Ishikawa (cell line): ENCODE data around the gene BHLHE41.
A peak's percentile ranks its signal among the peaks of the same experiment; 100 is the strongest.

ENCODE experiments used
- CEBPB ChIP-seq: IDR thresholded peaks from 2 replicates; pipeline ENCODE4 v1.6.1; 2012
- CREB1 ChIP-seq: IDR thresholded peaks from 2 replicates; pipeline ENCODE4 v1.6.1; 2012; ENCODE audit warnings: low read depth
- EGR1 ChIP-seq: IDR thresholded peaks from 2 replicates; pipeline ENCODE4 v1.6.1; 2012
- EP300 ChIP-seq: IDR thresholded peaks from 2 replicates; pipeline ENCODE4 v1.6.1; 2012; ENCODE audit warnings: borderline replicate concordance
- FOXM1 ChIP-seq: IDR thresholded peaks from 2 replicates; pipeline ENCODE4 v1.6.1; 2012; ENCODE audit warnings: low read depth, borderline replicate concordance
- NFIC ChIP-seq: IDR thresholded peaks from 2 replicates; pipeline ENCODE4 v1.6.1; 2012
- RAD21 ChIP-seq: IDR thresholded peaks from 2 replicates; pipeline ENCODE4 v1.6.1; 2012; ENCODE audit warnings: low read depth
- TAF1 ChIP-seq: IDR thresholded peaks from 2 replicates; pipeline ENCODE4 v1.6.1; 2012; ENCODE audit warnings: low read depth, mild to moderate bottlenecking
- TCF12 ChIP-seq: IDR thresholded peaks from 2 replicates; pipeline ENCODE4 v1.6.1; 2012; ENCODE audit warnings: low read depth
- TEAD4 ChIP-seq: IDR thresholded peaks from 2 replicates; pipeline ENCODE4 v1.6.1; 2012
- YY1 ChIP-seq: IDR thresholded peaks from 2 replicates; pipeline ENCODE4 v1.6.1; 2012; ENCODE audit warnings: low read depth
- ZBTB7A ChIP-seq: IDR thresholded peaks from 2 replicates; pipeline ENCODE4 v1.6.1; 2012; ENCODE audit warnings: low read depth
- TF ChIP-seq, protein P1 (sequence below): IDR thresholded peaks from 2 replicates; pipeline ENCODE4 v1.6.1; 2012
- TF ChIP-seq, protein P2 (sequence below): IDR thresholded peaks from 2 replicates; pipeline ENCODE4 v1.6.1; 2012; ENCODE audit warnings: low read depth, mild to moderate bottlenecking
- TF ChIP-seq, protein P3 (sequence below): IDR thresholded peaks from 2 replicates; pipeline ENCODE4 v1.6.1; 2012

The BHLHE41 gene

DNA sequence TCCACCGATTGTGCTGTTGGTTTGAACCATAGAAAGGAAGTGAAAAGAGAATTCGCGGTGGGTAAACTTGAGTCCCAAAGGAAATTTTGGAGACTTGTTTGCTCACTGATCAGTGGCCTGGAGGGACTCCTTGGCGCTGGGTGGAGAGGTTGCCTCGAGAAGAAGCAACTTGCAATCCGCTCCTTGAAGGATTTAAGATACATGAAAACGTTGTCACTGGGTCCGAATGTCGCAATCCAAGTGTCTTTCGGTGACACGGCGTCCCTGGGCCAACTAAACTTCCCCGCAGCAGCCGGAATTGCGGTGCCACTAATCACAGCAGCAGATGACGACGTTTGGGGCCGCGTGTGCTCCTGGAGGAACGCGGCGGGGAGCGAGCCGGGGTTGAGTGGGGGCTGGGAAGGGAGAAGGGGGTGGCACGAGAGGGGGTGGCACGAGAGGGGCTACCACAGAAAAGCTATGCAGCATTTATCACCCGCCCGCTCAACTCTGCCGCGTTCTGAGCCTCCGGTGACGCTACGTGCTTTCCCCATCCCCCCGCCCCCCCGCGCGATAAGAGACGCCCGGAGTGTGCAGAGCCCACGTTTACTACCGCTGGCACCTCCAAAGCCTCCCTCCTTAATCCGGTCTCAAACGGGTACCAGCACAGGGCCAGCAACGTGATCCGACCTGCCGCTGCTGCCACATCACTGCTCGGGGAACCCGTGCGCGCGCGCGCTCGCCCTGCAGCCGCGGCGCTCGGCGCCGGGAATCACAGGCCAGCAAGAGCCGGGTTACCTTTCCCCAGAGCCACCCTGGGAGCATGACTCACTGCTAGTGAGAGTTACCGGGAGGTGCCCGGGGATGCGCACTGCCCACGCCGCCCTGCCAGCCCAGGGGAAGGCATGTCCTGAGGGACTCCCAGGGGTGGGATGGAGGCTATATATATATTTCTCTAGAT is 833 bp upstream of the BHLHE41 start:
- TF ChIP-seq FOXM1 (no peak), TEAD4 (0 out of 2 replicates have a peak, but pooled peaks have one; percentile 14), EGR1 (peak; percentile 48; the same call in 1 of the 2 replicates), TCF12 (no peak), NFIC (peak; percentile 12; the same call in 1 of the 2 replicates), YY1 (no peak), CEBPB (peak; percentile 85), TAF1 (no peak), EP300 (no peak), ZBTB7A (no peak), RAD21 (0 out of 2 replicates have a peak, but pooled peaks have one; percentile 1), CREB1 (no peak)
- TF ChIP-seq, protein P1, sequence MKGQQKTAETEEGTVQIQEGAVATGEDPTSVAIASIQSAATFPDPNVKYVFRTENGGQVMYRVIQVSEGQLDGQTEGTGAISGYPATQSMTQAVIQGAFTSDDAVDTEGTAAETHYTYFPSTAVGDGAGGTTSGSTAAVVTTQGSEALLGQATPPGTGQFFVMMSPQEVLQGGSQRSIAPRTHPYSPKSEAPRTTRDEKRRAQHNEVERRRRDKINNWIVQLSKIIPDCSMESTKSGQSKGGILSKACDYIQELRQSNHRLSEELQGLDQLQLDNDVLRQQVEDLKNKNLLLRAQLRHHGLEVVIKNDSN, result peak; percentile 24; the same call in 1 of the 2 replicates
- TF ChIP-seq, protein P2, sequence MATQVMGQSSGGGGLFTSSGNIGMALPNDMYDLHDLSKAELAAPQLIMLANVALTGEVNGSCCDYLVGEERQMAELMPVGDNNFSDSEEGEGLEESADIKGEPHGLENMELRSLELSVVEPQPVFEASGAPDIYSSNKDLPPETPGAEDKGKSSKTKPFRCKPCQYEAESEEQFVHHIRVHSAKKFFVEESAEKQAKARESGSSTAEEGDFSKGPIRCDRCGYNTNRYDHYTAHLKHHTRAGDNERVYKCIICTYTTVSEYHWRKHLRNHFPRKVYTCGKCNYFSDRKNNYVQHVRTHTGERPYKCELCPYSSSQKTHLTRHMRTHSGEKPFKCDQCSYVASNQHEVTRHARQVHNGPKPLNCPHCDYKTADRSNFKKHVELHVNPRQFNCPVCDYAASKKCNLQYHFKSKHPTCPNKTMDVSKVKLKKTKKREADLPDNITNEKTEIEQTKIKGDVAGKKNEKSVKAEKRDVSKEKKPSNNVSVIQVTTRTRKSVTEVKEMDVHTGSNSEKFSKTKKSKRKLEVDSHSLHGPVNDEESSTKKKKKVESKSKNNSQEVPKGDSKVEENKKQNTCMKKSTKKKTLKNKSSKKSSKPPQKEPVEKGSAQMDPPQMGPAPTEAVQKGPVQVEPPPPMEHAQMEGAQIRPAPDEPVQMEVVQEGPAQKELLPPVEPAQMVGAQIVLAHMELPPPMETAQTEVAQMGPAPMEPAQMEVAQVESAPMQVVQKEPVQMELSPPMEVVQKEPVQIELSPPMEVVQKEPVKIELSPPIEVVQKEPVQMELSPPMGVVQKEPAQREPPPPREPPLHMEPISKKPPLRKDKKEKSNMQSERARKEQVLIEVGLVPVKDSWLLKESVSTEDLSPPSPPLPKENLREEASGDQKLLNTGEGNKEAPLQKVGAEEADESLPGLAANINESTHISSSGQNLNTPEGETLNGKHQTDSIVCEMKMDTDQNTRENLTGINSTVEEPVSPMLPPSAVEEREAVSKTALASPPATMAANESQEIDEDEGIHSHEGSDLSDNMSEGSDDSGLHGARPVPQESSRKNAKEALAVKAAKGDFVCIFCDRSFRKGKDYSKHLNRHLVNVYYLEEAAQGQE, result no peak
- TF ChIP-seq, protein P3, sequence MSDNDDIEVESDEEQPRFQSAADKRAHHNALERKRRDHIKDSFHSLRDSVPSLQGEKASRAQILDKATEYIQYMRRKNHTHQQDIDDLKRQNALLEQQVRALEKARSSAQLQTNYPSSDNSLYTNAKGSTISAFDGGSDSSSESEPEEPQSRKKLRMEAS, result peak; percentile 37; the same call in 1 of the 2 replicates

DNA sequence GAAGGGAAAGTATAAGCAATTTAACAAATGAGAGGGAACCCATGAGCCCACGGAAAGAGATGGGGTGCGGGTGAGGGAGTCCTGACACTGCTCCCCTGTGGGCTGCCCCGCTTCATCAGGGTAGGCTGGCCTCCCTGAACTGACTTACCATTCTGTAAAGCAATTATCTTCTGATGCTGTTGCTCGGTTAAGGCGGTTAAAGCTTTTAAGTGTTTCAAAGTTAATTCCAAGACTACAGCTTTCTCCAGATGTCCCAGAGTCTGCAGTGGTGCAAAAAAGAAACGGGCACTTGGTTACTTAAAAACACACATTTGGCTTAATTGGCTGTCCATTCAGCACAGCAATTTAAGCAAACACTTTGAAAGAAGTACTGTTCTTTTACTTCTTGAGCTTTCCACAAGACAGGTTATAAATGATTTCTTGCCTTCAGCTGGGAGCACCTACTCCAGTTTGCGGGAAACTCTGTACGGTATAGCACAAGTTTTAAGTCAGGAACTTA is 1.3 kb downstream of the BHLHE41 start:
- no peak for TF ChIP-seq RAD21
- TF ChIP-seq, protein P2, result no peak
- TF ChIP-seq, protein P1, result no peak
- TF ChIP-seq TEAD4, result no peak
- TF ChIP-seq, protein P3, result no peak
- no peak for TF ChIP-seq TAF1
- TF ChIP-seq CEBPB, result no peak
- TF ChIP-seq EP300, result no peak
- no peak for TF ChIP-seq YY1
- no peak for TF ChIP-seq FOXM1
- TF ChIP-seq EGR1, result no peak
- TF ChIP-seq CREB1, result no peak
- TF ChIP-seq ZBTB7A, result no peak
- TF ChIP-seq NFIC, result no peak
- TF ChIP-seq TCF12, result no peak

DNA sequence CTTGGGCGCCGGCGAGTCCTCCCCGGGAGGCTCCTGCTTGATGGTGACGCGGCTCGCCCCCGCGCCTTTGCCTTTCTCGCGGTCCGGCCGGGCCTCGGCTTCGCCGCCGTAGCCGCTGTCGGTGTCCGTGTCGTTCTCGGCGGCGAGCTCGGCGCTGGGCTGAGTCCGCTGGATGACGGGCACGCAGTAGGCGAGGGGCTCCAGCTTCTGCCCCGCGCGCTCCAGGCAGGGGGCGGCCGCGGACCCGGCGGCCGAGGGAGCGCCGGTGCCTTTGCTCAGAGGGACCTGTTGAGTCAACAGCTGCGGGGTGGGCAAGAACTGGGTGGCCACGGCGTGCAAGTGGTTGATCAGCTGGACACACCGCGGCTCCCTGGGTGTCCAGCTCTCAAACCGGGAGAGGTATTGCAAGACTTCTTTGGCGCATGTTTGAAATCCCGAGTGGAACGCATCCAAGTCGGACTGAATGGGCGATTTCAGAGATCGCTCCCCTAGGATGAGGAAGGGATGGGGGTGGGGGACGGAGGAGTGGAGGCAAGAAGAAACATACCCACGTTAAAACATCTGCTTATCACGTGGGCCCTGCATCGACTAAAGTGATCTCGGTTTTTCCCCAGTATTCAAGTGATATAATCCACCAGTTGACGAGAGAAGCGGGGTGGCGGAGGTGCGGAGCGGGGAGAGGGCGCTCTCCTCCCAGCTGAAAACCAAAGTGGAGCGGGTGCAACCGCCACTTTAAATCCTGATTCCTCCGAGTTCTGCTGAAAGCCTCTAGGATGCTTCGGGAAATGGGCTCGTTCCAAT is 2.0 kb downstream of the BHLHE41 start:
- TF ChIP-seq FOXM1 (no peak), CEBPB (no peak), EP300 (no peak; the same call in 1 of the 2 replicates), YY1 (no peak), NFIC (peak; percentile 11; the same call in 1 of the 2 replicates), TEAD4 (no peak), CREB1 (no peak), TAF1 (no peak), TCF12 (no peak; the same call in 1 of the 2 replicates), EGR1 (no peak), RAD21 (peak; percentile 33; the same call in 1 of the 2 replicates), ZBTB7A (peak; percentile 70)
- TF ChIP-seq, protein P3, result peak; percentile 42; the same call in 1 of the 2 replicates
- TF ChIP-seq, protein P2, result no peak
- TF ChIP-seq, protein P1, result no peak; the same call in 1 of the 2 replicates
